ENCODE results near the gene ACOT7. TPM values are rescaled to one million over a fixed set of nuclear protein-coding genes. Genes with fewer than 3 reads are reported as not detected.
A peak's percentile ranks its signal among the peaks of the same experiment; 100 is the strongest.

ACOT7 gene
- total and polyA plus RNA-seq, 2 of the 13 experiments (the other 11 are each of a cell fraction or from before 2014, with no cell fraction given) = 33.0 to 55.8 TPM

GRCh38 chr1:6393400-6394187, at the start of gene ACOT7 (continued):
- TF ChIP-seq BCL6 (CRISPR knock-in tag; IDR thresholded peaks at IDR 0.05) = peak; percentile 58
- peak; percentile 73 for TF ChIP-seq POGK (CRISPR knock-in tag; conservative IDR thresholded peaks at IDR 0.05)
- peak; percentile 72 for TF ChIP-seq NFYB (CRISPR knock-in tag; IDR thresholded peaks at IDR 0.05)
- no peak for TF ChIP-seq BHLHE40 (IDR thresholded peaks at IDR 0.05; ENCODE audit: low read length)
- TF ChIP-seq ZFP36 (IDR thresholded peaks at IDR 0.05; ENCODE audit: borderline replicate concordance, low read depth, low read length, partially characterized antibody) = no peak
- TF ChIP-seq ZNF251 (CRISPR knock-in tag; IDR thresholded peaks at IDR 0.05) = no peak
- no peak for TF ChIP-seq ZNF17 (CRISPR knock-in tag; IDR thresholded peaks at IDR 0.05)
- TF ChIP-seq, protein P1, sequence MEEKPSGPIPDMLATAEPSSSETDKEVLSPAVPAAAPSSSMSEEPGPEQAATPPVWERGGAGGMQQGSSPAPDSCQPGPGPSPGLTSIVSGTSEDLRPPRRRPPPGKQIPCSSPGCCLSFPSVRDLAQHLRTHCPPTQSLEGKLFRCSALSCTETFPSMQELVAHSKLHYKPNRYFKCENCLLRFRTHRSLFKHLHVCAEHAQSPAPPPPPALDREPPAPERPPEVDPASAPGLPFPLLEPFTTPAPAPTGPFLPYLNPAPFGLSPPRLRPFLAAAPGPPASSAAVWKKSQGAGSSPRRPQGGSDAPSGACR (CRISPR knock-in tag; IDR thresholded peaks at IDR 0.05) = peak; percentile 43; the same call in 1 of the 2 replicates
- no peak for TF ChIP-seq MLXIP (CRISPR knock-in tag; IDR thresholded peaks at IDR 0.05; ENCODE audit: borderline replicate concordance)
- no peak for TF ChIP-seq KAT7 (CRISPR knock-in tag; IDR thresholded peaks at IDR 0.05; ENCODE audit: borderline replicate concordance)
- TF ChIP-seq ERF (CRISPR knock-in tag; IDR thresholded peaks at IDR 0.05) = peak; percentile 39; the same call in 1 of the 2 replicates
- TF ChIP-seq HCFC1 (IDR thresholded peaks at IDR 0.05; ENCODE audit: low read depth, low read length) = no peak
- no peak for TF ChIP-seq ZNF569 (CRISPR knock-in tag; IDR thresholded peaks at IDR 0.05; ENCODE audit: borderline replicate concordance)
- 0 out of 2 replicates have a peak, but pooled peaks have one; percentile 50 for TF ChIP-seq SNAI1 (CRISPR knock-in tag; IDR thresholded peaks at IDR 0.05; ENCODE audit: borderline replicate concordance)
- no peak for TF ChIP-seq ZFP37 (CRISPR knock-in tag; IDR thresholded peaks at IDR 0.05; ENCODE audit: borderline replicate concordance)
- TF ChIP-seq JUNB (CRISPR knock-in tag; IDR thresholded peaks at IDR 0.05; ENCODE audit: borderline replicate concordance) = no peak
- peak; percentile 61; the same call in 1 of the 2 replicates for TF ChIP-seq ZNF770 (CRISPR knock-in tag; IDR thresholded peaks at IDR 0.05)
- no peak for TF ChIP-seq NRL (CRISPR knock-in tag; IDR thresholded peaks at IDR 0.05; ENCODE audit: borderline replicate concordance)
- no peak for TF ChIP-seq ZFP62 (CRISPR knock-in tag; IDR thresholded peaks at IDR 0.05)
- TF ChIP-seq ZIK1 (CRISPR knock-in tag; IDR thresholded peaks at IDR 0.05; ENCODE audit: borderline replicate concordance, low read depth) = no peak
- no peak for TF ChIP-seq ZNF383 (CRISPR knock-in tag; IDR thresholded peaks at IDR 0.05; ENCODE audit: borderline replicate concordance)
- TF ChIP-seq NPAS2 (CRISPR knock-in tag; IDR thresholded peaks at IDR 0.05; ENCODE audit: borderline replicate concordance) = no peak

Measured in HepG2 (cell line).